IMR-90 (cell line): ENCODE results near the gene PES1. TPM values are rescaled to one million over a fixed set of nuclear protein-coding genes. Genes with fewer than 3 reads are reported as not detected.

Source experiments
- ATAC-seq: fragments of 200-7000 bp; cut with Tn5 transposase; 2 replicates; pipeline ENCODE4 v1.9.1; 2020; ENCODE audit warnings: low read depth, mild to moderate bottlenecking, moderate library complexity
- BruUV-seq: library from RNA; stranded (reverse); fragments of 400-500 nt; replicated peaks from 2 replicates; lab custom pipeline; 2021; lab: Mats Ljungman, UMichigan
- CTCF ChIA-PET: fragments of 300-600 bp; formaldehyde crosslinking; extraction: SDS; loops from one replicate; lab custom pipeline; 2021; ENCODE audit warnings: antibody characterized with exemption; lab: Yijun Ruan, JAX
- POLR2A ChIA-PET: fragments of 300-600 bp; sonication (Branson Sonifier 250); formaldehyde crosslinking; loops from one replicate; lab custom pipeline; 2022; ENCODE audit warnings: antibody characterized with exemption; ENCODE audit not compliant: unreplicated experiment; lab: Charles Lee
- DNase-seq: peaks from one replicate; pipeline ENCODE4 v3.0.0; 2013
- H2AFZ ChIP-seq: replicated peaks from 2 replicates; pipeline ENCODE3; 2013; ENCODE audit warnings: low read length, mild to moderate bottlenecking; ENCODE audit not compliant: poor library complexity
- H2AK5ac ChIP-seq: 2 replicates; pipeline ENCODE4 v1.6.1; 2013; ENCODE audit warnings: low read depth, low read length, inconsistent platforms
- H2AK9ac ChIP-seq: replicated peaks from 2 replicates; pipeline ENCODE3; 2013; ENCODE audit warnings: mild to moderate bottlenecking, low read depth, low read length, moderate library complexity; ENCODE audit not compliant: poor library complexity
- H2BK120ac ChIP-seq: 2 replicates; pipeline ENCODE4 v1.6.1; 2013; ENCODE audit warnings: low read depth, low read length, inconsistent platforms
- H2BK15ac ChIP-seq: 3 replicates; pipeline ENCODE4 v1.6.1; 2013; ENCODE audit warnings: low read depth, low read length, inconsistent platforms
- H2BK20ac ChIP-seq: 2 replicates; pipeline ENCODE4 v1.6.1; 2013; ENCODE audit warnings: low read depth, mild to moderate bottlenecking, inconsistent platforms, low read length, moderate library complexity
- H2BK5ac ChIP-seq: 2 replicates; pipeline ENCODE4 v1.6.1; 2013; ENCODE audit warnings: mild to moderate bottlenecking, low read depth, low read length, inconsistent platforms; ENCODE audit not compliant: poor library complexity, severe bottlenecking
- H3K14ac ChIP-seq: replicated peaks from 2 replicates; pipeline ENCODE4 v1.6.1; 2013; ENCODE audit warnings: low read depth, low read length, inconsistent platforms
- H3K18ac ChIP-seq: 2 replicates; pipeline ENCODE4 v1.6.1; 2013; ENCODE audit warnings: low read depth, low read length, control low read depth
- H3K23ac ChIP-seq: 2 replicates; pipeline ENCODE4 v1.6.1; 2013; ENCODE audit warnings: low read depth, low read length, inconsistent platforms
- H3K27ac ChIP-seq: 2 replicates; pipeline ENCODE4 v1.5.1; 2013; ENCODE audit warnings: mild to moderate bottlenecking, control low read depth, low read length; ENCODE audit not compliant: insufficient read depth
- H3K27me3 ChIP-seq: 2 replicates; pipeline ENCODE4 v1.6.1; 2013; ENCODE audit warnings: low read length; ENCODE audit not compliant: control insufficient read depth, insufficient read depth
- H3K36me3 ChIP-seq: 2 replicates; pipeline ENCODE4 v1.6.1; 2013; ENCODE audit warnings: low read length, mixed read lengths; ENCODE audit not compliant: control insufficient read depth, insufficient read depth
- H3K4ac ChIP-seq: 2 replicates; pipeline ENCODE4 v1.6.1; 2013; ENCODE audit warnings: low read depth, low read length, inconsistent platforms
- H3K4me1 ChIP-seq: 2 replicates; pipeline ENCODE4 v1.6.1; 2013; ENCODE audit warnings: low read length, mixed read lengths; ENCODE audit not compliant: control insufficient read depth, insufficient read depth
- H3K4me2 ChIP-seq: 2 replicates; pipeline ENCODE4 v1.6.1; 2013; ENCODE audit warnings: low read depth, mild to moderate bottlenecking, control low read depth, low read length, moderate library complexity
- H3K4me3 ChIP-seq: 2 replicates; pipeline ENCODE4 v1.5.1; 2013; ENCODE audit warnings: low read depth, mild to moderate bottlenecking, control low read depth, low read length, moderate library complexity; ENCODE audit not compliant: insufficient read depth
- H3K56ac ChIP-seq: 2 replicates; pipeline ENCODE4 v1.6.1; 2013; ENCODE audit warnings: low read length, inconsistent platforms; ENCODE audit not compliant: insufficient read depth; ENCODE audit errors: extremely low read depth
- H3K79me1 ChIP-seq, 2 experiments: 2 replicates each; pipeline ENCODE4 v1.6.1; 2013; ENCODE audit warnings: low read length in 2 of 2, inconsistent platforms in 1 of 2, low read depth in 1 of 2
- H3K9ac ChIP-seq: 2 replicates; pipeline ENCODE4 v1.6.1; 2013; ENCODE audit warnings: low read depth, low read length, control low read depth
- H3K9me1 ChIP-seq: 2 replicates; pipeline ENCODE4 v1.6.1; 2013; ENCODE audit warnings: low read length, inconsistent platforms; ENCODE audit not compliant: insufficient read depth
- H3K9me3 ChIP-seq: 2 replicates; pipeline ENCODE4 v1.6.1; 2013; ENCODE audit warnings: low read length; ENCODE audit not compliant: control insufficient read depth, insufficient read depth
- H4K20me1 ChIP-seq: 2 replicates; pipeline ENCODE4 v1.6.1; 2013; ENCODE audit warnings: low read length, inconsistent platforms; ENCODE audit not compliant: insufficient read depth
- H4K5ac ChIP-seq: 2 replicates; pipeline ENCODE4 v1.6.1; 2013; ENCODE audit warnings: mild to moderate bottlenecking, low read depth, low read length, control low read depth
- H4K8ac ChIP-seq, 2 experiments: 2 replicates each; pipeline ENCODE4 v1.6.1; 2013; ENCODE audit warnings: low read depth in 2 of 2, low read length in 2 of 2, control low read depth in 1 of 2, inconsistent platforms in 1 of 2
- H4K91ac ChIP-seq: 2 replicates; pipeline ENCODE4 v1.6.1; 2013; ENCODE audit warnings: low read depth, low read length, inconsistent platforms; ENCODE audit not compliant: insufficient read depth
- BHLHE40 ChIP-seq: fragments of 150-350 bp; IDR thresholded peaks from 2 replicates; pipeline ENCODE4 v1.6.1; 2016; ENCODE audit warnings: mild to moderate bottlenecking, low read depth, low read length
- CEBPB ChIP-seq: IDR thresholded peaks from 2 replicates; pipeline ENCODE4 v1.6.1; 2012; ENCODE audit warnings: low read depth, low read length, improper control_type of control experiment
- CHD1 ChIP-seq: IDR thresholded peaks from 2 replicates; pipeline ENCODE4 v1.6.1; 2012; ENCODE audit warnings: low read depth, low read length, improper control_type of control experiment
- CTCF ChIP-seq: conservative IDR thresholded peaks from 2 replicates; pipeline ENCODE4 v1.5.1; 2012; ENCODE audit warnings: mild to moderate bottlenecking, low read depth, low read length, improper control_type of control experiment
- ELK1 ChIP-seq: fragments of 150-350 bp; IDR thresholded peaks from 2 replicates; pipeline ENCODE4 v1.6.1; 2016; ENCODE audit warnings: low read depth, mild to moderate bottlenecking, low read length, moderate library complexity, borderline replicate concordance
- FOS ChIP-seq: fragments of 150-350 bp; IDR thresholded peaks from 2 replicates; pipeline ENCODE4 v1.6.1; 2016; ENCODE audit warnings: low read depth, low read length
- MAZ ChIP-seq: IDR thresholded peaks from 2 replicates; pipeline ENCODE4 v1.6.1; 2012; ENCODE audit warnings: low read depth, mild to moderate bottlenecking, low read length, improper control_type of control experiment, moderate library complexity, borderline replicate concordance
- MXI1 ChIP-seq: IDR thresholded peaks from 2 replicates; pipeline ENCODE4 v1.6.1; 2012; ENCODE audit warnings: low read depth, mild to moderate bottlenecking, low read length, moderate library complexity, borderline replicate concordance
- NFE2L2 ChIP-seq: fragments of 150-350 bp; IDR thresholded peaks from 2 replicates; pipeline ENCODE4 v1.6.1; 2016; ENCODE audit warnings: low read depth, mild to moderate bottlenecking, low read length
- POLR2A ChIP-seq: IDR thresholded peaks from 2 replicates; pipeline ENCODE4 v1.6.1; 2012; ENCODE audit warnings: mild to moderate bottlenecking, low read depth, low read length
- RAD21 ChIP-seq: IDR thresholded peaks from 2 replicates; pipeline ENCODE4 v1.6.1; 2012; ENCODE audit warnings: low read length, improper control_type of control experiment
- RCOR1 ChIP-seq: IDR thresholded peaks from 2 replicates; pipeline ENCODE4 v1.6.1; 2012; ENCODE audit warnings: mild to moderate bottlenecking, low read length, improper control_type of control experiment; ENCODE audit not compliant: insufficient replicate concordance
- RFX5 ChIP-seq: IDR thresholded peaks from 2 replicates; pipeline ENCODE4 v1.8.0; 2012; ENCODE audit warnings: low read depth, mild to moderate bottlenecking, low read length, moderate library complexity
- SMC3 ChIP-seq: fragments of 150-350 bp; IDR thresholded peaks from 2 replicates; pipeline ENCODE4 v1.6.1; 2016; ENCODE audit warnings: low read depth, mild to moderate bottlenecking, antibody characterized with exemption, low read length, moderate library complexity
- WGBS, 2 experiments: methylation state at CpG; one replicate each; pipeline versions ENCODE4 v1.1.5 to v1.1.7; 2013; ENCODE audit warnings: missing lambda C conversion rate in 2 of 2; ENCODE audit not compliant: insufficient read length in 1 of 2; ENCODE audit errors: extremely low coverage in 2 of 2; 5-methylcytosine and 5-hydroxymethylcytosine counted together
- dilution Hi-C: fragments of 300-500 bp; cut with HindIII; formaldehyde crosslinking; loops from one replicate; pipeline ENCODE4 v1.14.3; 2018; ENCODE audit warnings: low sequenced_read_pairs; ENCODE audit not compliant: unreplicated experiment
- in situ Hi-C: fragments of 300-500 bp; cut with MboI; formaldehyde crosslinking; loops from 3 replicates; pipeline ENCODE4 v1.14.3; 2019; ENCODE audit warnings: low sequenced_read_pairs, inconsistent platforms, mixed read lengths
- intact Hi-C: fragments of 100-400 bp; cut with micrococcal nuclease; formaldehyde crosslinking; loops from 2 replicates; pipeline ENCODE4 v1.10.0; 2022
- polyA plus RNA-seq, 3 experiments: library from polyadenylated mRNA; depleted of rRNA; stranded (reverse); fragments of >200 nt; gene quantifications; 2 replicates each; pipeline ENCODE4 v1.2.3, GENCODE V29; 2012; ENCODE audit warnings: low replicate concordance in 1 of 3
- total RNA-seq: library from RNA; depleted of rRNA; stranded (reverse); fragments of >200 nt; gene quantifications from 2 replicates; pipeline ENCODE4 v1.2.3, GENCODE V29; 2012

Gene PES1
- total and polyA plus RNA-seq, 2 of the 4 experiments (the other 2 are of a cell fraction), result 120 to 142 TPM

- Histone ChIP-seq H3K27me3 (peaks cover 11% of the 10 kb centered on the region), H3K79me1 (peaks cover 3 to 4% of the 10 kb centered on the region in 2 experiments), H2AFZ (no peak overlapping the region), H3K9me1 (no peaks in the 10 kb centered on the region), H3K4me1 (no peaks in the 10 kb centered on the region), H3K36me3 (no peaks in the 10 kb centered on the region), H2AK5ac (no peak overlapping the region), H3K56ac (no peak overlapping the region), H2BK15ac (no peak overlapping the region), H4K5ac (no peak overlapping the region), H4K91ac (no peak overlapping the region), H3K4ac (no peak overlapping the region), H3K4me2 (no peak overlapping the region), H3K18ac (no peak overlapping the region), H3K4me3 (no peak overlapping the region), H2BK5ac (no peak overlapping the region), H2BK120ac (no peak overlapping the region), H3K14ac (no peak overlapping the region), H2BK20ac (no peak overlapping the region), H3K9ac (no peak overlapping the region), H4K8ac (no peak overlapping the region), H2AK9ac (no peak overlapping the region), H4K20me1 (no peaks in the 10 kb centered on the region), H3K9me3 (no peaks in the 10 kb centered on the region), H3K27ac (no peak overlapping the region), H3K23ac (no peak overlapping the region)
- TF ChIP-seq RAD21 (no peak), CEBPB (no peak), POLR2A (no peak), MXI1 (no peak), ELK1 (no peak), CTCF (no peak), RFX5 (no peak), FOS (no peak), SMC3 (no peak), NFE2L2 (no peak), CHD1 (no peak), BHLHE40 (no peak), MAZ (no peak), RCOR1 (no peak)
- DNase-seq (no peak), ATAC-seq (no peak)
- CTCF ChIA-PET, result no interaction called here
- in situ Hi-C loops (no loop called here), intact Hi-C loops (no loop called here), dilution Hi-C loops (no loop called here)
- no CpG with 5 or more reads among the region's 2 CpGs for WGBS, 2 experiments
- POLR2A ChIA-PET, result no interaction called here
- BruUV-seq, result no TSS peak
Observed at GRCh38 chr22:30596199-30596598, 4.5 kb upstream of the PES1 start.
